HEK293 (cell line): ENCODE measurements around the gene LTN1.
A peak's percentile ranks its signal among the peaks of the same experiment; 100 is the strongest.

Experiments used
- CTCF ChIA-PET: fragments of 350-600 bp; formaldehyde crosslinking; extraction: SDS; loops from one replicate; lab custom pipeline; 2021; ENCODE audit warnings: antibody characterized with exemption; lab: Yijun Ruan, JAX
- POLR2A ChIA-PET: fragments of 300-600 bp; formaldehyde crosslinking; extraction: SDS; loops from one replicate; lab custom pipeline; 2020; ENCODE audit warnings: antibody characterized with exemption, inconsistent platforms; lab: Yijun Ruan, JAX
- H3K27ac ChIP-seq: fragments of 200-500 bp; sonication (Bioruptor generic); 2 replicates; pipeline ENCODE4 v1.5.1; 2014; ENCODE audit warnings: low read depth, low read length, control low read depth, inconsistent platforms; ENCODE audit errors: extremely low read depth
- H3K36me3 ChIP-seq, 2 experiments: fragments of 200-500 bp in 1 of 2; sonication (Bioruptor generic) in 1 of 2; 1 replicate in 1 of 2; 2 replicates in 1 of 2; pipeline ENCODE4 v1.5.1; 2014 to 2017; ENCODE audit warnings: inconsistent platforms in 2 of 2, low read length in 2 of 2; ENCODE audit not compliant: control insufficient read depth in 2 of 2, insufficient read depth in 1 of 2
- H3K4me1 ChIP-seq: fragments of 200-500 bp; sonication (Bioruptor generic); 2 replicates; pipeline ENCODE4 v1.5.1; 2014; ENCODE audit warnings: mild to moderate bottlenecking, low read length, inconsistent platforms; ENCODE audit not compliant: control insufficient read depth, insufficient read depth
- H3K4me3 ChIP-seq: 2 replicates; pipeline ENCODE4 v1.5.1; 2011; ENCODE audit warnings: low read depth, mild to moderate bottlenecking, control low read depth, low read length, moderate library complexity
- H3K9me3 ChIP-seq: fragments of 200-500 bp; sonication (Bioruptor generic); 2 replicates; pipeline ENCODE4 v1.5.1; 2014; ENCODE audit warnings: low read depth, low read length, inconsistent platforms; ENCODE audit not compliant: control insufficient read depth, insufficient read depth
- ELK4 ChIP-seq: IDR thresholded peaks from 2 replicates; pipeline ENCODE4 v1.6.1; 2011; ENCODE audit warnings: mild to moderate bottlenecking, low read depth, low read length, borderline replicate concordance
- GLIS2 ChIP-seq: fragments of 450-650 bp; formaldehyde crosslinking; IDR thresholded peaks from 2 replicates; pipeline ENCODE4 v1.5.1; 2016; ENCODE audit warnings: missing biosample characterization, missing genetic modification characterization
- HOXC10 ChIP-seq: sonication (generic); formaldehyde crosslinking; IDR thresholded peaks from 2 replicates; pipeline ENCODE4 v1.8.1; 2023; ENCODE audit warnings: mild to moderate bottlenecking, missing genetic modification reagents
- MZF1 ChIP-seq: fragments of 450-650 bp; formaldehyde crosslinking; IDR thresholded peaks from 2 replicates; pipeline ENCODE4 v1.5.1; 2017; ENCODE audit warnings: missing biosample characterization, missing genetic modification characterization, borderline replicate concordance
- PRDM10 ChIP-seq: fragments of 450-650 bp; formaldehyde crosslinking; IDR thresholded peaks from 2 replicates; pipeline ENCODE4 v1.5.1; 2016; ENCODE audit warnings: missing biosample characterization, missing genetic modification characterization
- SCRT1 ChIP-seq: fragments of 450-650 bp; formaldehyde crosslinking; IDR thresholded peaks from 2 replicates; pipeline ENCODE4 v1.5.1; 2016; ENCODE audit warnings: missing biosample characterization, missing genetic modification characterization, borderline replicate concordance
- ZBTB17 ChIP-seq: fragments of 450-650 bp; formaldehyde crosslinking; IDR thresholded peaks from 2 replicates; pipeline ENCODE4 v1.5.1; 2016; ENCODE audit warnings: missing biosample characterization, missing genetic modification characterization
- ZNF10 ChIP-seq: fragments of 450-650 bp; formaldehyde crosslinking; IDR thresholded peaks from 2 replicates; pipeline ENCODE4 v1.5.1; 2017; ENCODE audit warnings: missing biosample characterization, missing genetic modification characterization
- ZNF155 ChIP-seq: fragments of 450-650 bp; formaldehyde crosslinking; IDR thresholded peaks from 2 replicates; pipeline ENCODE4 v1.5.1; 2016; ENCODE audit warnings: missing biosample characterization, missing genetic modification characterization
- ZNF169 ChIP-seq: fragments of 450-650 bp; formaldehyde crosslinking; IDR thresholded peaks from 2 replicates; pipeline ENCODE4 v1.5.1; 2016; ENCODE audit warnings: missing biosample characterization, missing genetic modification characterization
- ZNF211 ChIP-seq: fragments of 450-650 bp; formaldehyde crosslinking; IDR thresholded peaks from 2 replicates; pipeline ENCODE4 v1.5.1; 2016; ENCODE audit warnings: low read depth, missing biosample characterization, missing genetic modification characterization
- ZNF266 ChIP-seq: fragments of 450-650 bp; formaldehyde crosslinking; IDR thresholded peaks from 2 replicates; pipeline ENCODE4 v1.5.1; 2016; ENCODE audit warnings: missing biosample characterization, missing genetic modification characterization, low read depth
- ZNF280C ChIP-seq: fragments of 450-650 bp; formaldehyde crosslinking; IDR thresholded peaks from 2 replicates; pipeline ENCODE4 v1.5.1; 2016; ENCODE audit warnings: missing biosample characterization, missing genetic modification characterization
- ZNF473 ChIP-seq: fragments of 450-650 bp; formaldehyde crosslinking; IDR thresholded peaks from 2 replicates; pipeline ENCODE4 v1.5.1; 2017; ENCODE audit warnings: missing biosample characterization, missing genetic modification characterization
- ZNF514 ChIP-seq: fragments of 450-650 bp; formaldehyde crosslinking; IDR thresholded peaks from 2 replicates; pipeline ENCODE4 v1.5.1; 2016; ENCODE audit warnings: missing biosample characterization, missing genetic modification characterization
- ZNF558 ChIP-seq: fragments of 450-650 bp; formaldehyde crosslinking; IDR thresholded peaks from 2 replicates; pipeline ENCODE4 v1.5.1; 2016; ENCODE audit warnings: missing biosample characterization, missing genetic modification characterization
- ZNF623 ChIP-seq: fragments of 450-650 bp; formaldehyde crosslinking; IDR thresholded peaks from 2 replicates; pipeline ENCODE4 v1.5.1; 2016; ENCODE audit warnings: missing biosample characterization, missing genetic modification characterization
- ZNF626 ChIP-seq: fragments of 450-650 bp; sonication (Bioruptor Pico); formaldehyde crosslinking; IDR thresholded peaks from 2 replicates; pipeline ENCODE4 v1.5.1; 2018; ENCODE audit warnings: missing biosample characterization, missing genetic modification characterization, inconsistent platforms
- ZNF747 ChIP-seq: fragments of 450-650 bp; formaldehyde crosslinking; IDR thresholded peaks from 2 replicates; pipeline ENCODE4 v1.5.1; 2016; ENCODE audit warnings: missing biosample characterization, missing genetic modification characterization
- ZSCAN4 ChIP-seq: fragments of 450-650 bp; formaldehyde crosslinking; IDR thresholded peaks from 2 replicates; pipeline ENCODE4 v1.5.1; 2017; ENCODE audit warnings: missing biosample characterization, missing genetic modification characterization

Gene LTN1

GRCh38 chr21:28961927-28962326 lies 30.8 kb downstream of the LTN1 start (continued):
- TF ChIP-seq ZSCAN4 (tag by site-specific recombination), result no peak

GRCh38 chr21:28960245-28960644 lies 32.4 kb downstream of the LTN1 start:
- ChIA-PET POLR2A (no interaction called here), CTCF (no interaction called here)
- no peak overlapping the region for H3K27ac ChIP-seq
- no peaks in the 10 kb centered on the region for H3K4me1 ChIP-seq
- H3K36me3 ChIP-seq, result peaks cover 14 to 67% of the 10 kb centered on the region in 2 experiments
- no peak overlapping the region for H3K4me3 ChIP-seq
- no peaks in the 10 kb centered on the region for H3K9me3 ChIP-seq
- TF ChIP-seq PRDM10 (tag by site-specific recombination), result peak; percentile 63
- no peak for TF ChIP-seq ZNF211

GRCh38 chr21:28959367-28960099 lies 33.1 kb downstream of the LTN1 start:
- no peak overlapping the region for H3K4me3 ChIP-seq
- H3K27ac ChIP-seq, result no peak overlapping the region
- TF ChIP-seq ZNF10 (tag by site-specific recombination) (0 out of 2 replicates have a peak, but pooled peaks have one; percentile 35), ELK4 (no peak)
- no peaks in the 10 kb centered on the region for H3K4me1 ChIP-seq
- ChIA-PET CTCF (interaction anchor here (0.6 to 0.7 kb wide), 3 partner anchors 15 to 505 kb away, joined by 3 to 6 read pairs (median 3); no protein-coding TSS in a partner anchor), POLR2A (interaction anchor here (0.5 to 0.6 kb wide), 2 partner anchors 72 to 119 kb away, joined by 3 read pairs; no protein-coding TSS in a partner anchor)
- H3K36me3 ChIP-seq, result peaks cover 14 to 69% of the 10 kb centered on the region in 2 experiments
- no peaks in the 10 kb centered on the region for H3K9me3 ChIP-seq

GRCh38 chr21:28953247-28953646 lies 39.4 kb downstream of the LTN1 start:
- TF ChIP-seq ZNF623 (tag by site-specific recombination) (no peak), ZBTB17 (tag by site-specific recombination) (no peak), ZNF473 (tag by site-specific recombination) (no peak), ZNF747 (tag by site-specific recombination) (no peak), ZNF280C (tag by site-specific recombination) (no peak), ZNF266 (no peak), ZNF169 (tag by site-specific recombination) (no peak), GLIS2 (tag by site-specific recombination) (no peak), ZNF155 (no peak), MZF1 (no peak), ZNF514 (tag by site-specific recombination) (no peak), SCRT1 (tag by site-specific recombination) (no peak), ZNF626 (no peak), HOXC10 (CRISPR knock-in tag) (no peak), ZNF558 (no peak)
- Histone ChIP-seq H3K4me3 (no peak overlapping the region), H3K27ac (no peak overlapping the region), H3K9me3 (no peaks in the 10 kb centered on the region), H3K36me3 (peaks cover 34 to 75% of the 10 kb centered on the region in 2 experiments), H3K4me1 (no peaks in the 10 kb centered on the region)
- POLR2A ChIA-PET, result interaction anchor here (0.6 kb wide), 1 partner anchor 26 kb away, joined by 3 read pairs; no protein-coding TSS in a partner anchor
- CTCF ChIA-PET, result no interaction called here
